Measurements from ENCODE around the gene SQSTM1. TPM values are rescaled to one million over a fixed set of nuclear protein-coding genes. Genes with fewer than 3 reads are reported as not detected.

Gene SQSTM1
- total and polyA plus RNA-seq, 12 donors = 131 to 466 (median 387) TPM

DNA sequence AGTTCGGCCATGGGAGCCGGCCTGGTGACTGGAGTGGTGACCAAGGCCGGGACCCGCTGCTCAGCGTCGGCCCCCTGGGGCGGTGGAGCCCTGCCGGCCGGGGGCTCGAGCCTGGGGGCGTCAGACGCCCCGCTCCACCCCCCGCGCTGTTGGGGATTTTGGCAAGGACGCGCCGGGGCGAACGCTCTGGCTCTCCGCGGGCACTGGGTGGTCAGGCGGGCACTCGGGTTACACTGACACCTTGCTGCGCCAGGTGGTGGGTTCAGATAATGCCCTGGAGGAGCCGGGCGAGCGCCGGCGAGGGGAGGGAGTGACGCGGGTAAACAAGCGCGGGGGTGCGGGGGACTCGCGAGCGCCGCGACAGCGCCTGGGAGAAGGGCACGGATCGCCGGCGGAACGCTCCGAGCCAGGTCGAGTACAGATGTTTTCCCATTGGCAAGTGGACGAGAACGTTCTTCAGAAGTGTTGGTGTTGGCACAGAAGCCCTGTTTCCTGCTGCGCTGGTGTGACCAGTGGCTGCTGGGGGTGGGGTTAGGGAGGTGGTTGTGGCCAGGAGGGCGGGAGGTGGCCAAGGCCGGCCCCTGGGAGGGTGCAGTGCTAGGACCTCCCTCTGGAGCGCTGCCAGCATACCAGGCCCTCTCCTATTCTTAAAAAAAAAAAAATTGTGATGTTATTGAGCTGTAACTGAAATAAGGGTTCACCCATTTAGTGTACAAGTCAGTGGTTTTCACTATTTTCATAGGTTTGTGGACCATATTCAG, 773 bp downstream of the SQSTM1 start:
- H3K27me3 ChIP-seq = no peaks in the 10 kb centered on the region
- H3K9me3 ChIP-seq = no peaks in the 10 kb centered on the region
- H3K4me1 ChIP-seq = peaks cover 23 to 86% (median 74%) of the 10 kb centered on the region in 9 donors
- intact Hi-C loops (cut with DNase I) = loop anchor here in 2 of 10 donors (5.0 to 10.0 kb wide), 2 partner anchors 36 to 83 kb away; partner anchors contain the start of genes MRNIP (in 2 of the 2) and TBC1D9B (in 1 of the 2)
- peak overlapping the region; percentile 84 to 100 (median 97) for H3K4me3 ChIP-seq
- TF ChIP-seq, protein P1, sequence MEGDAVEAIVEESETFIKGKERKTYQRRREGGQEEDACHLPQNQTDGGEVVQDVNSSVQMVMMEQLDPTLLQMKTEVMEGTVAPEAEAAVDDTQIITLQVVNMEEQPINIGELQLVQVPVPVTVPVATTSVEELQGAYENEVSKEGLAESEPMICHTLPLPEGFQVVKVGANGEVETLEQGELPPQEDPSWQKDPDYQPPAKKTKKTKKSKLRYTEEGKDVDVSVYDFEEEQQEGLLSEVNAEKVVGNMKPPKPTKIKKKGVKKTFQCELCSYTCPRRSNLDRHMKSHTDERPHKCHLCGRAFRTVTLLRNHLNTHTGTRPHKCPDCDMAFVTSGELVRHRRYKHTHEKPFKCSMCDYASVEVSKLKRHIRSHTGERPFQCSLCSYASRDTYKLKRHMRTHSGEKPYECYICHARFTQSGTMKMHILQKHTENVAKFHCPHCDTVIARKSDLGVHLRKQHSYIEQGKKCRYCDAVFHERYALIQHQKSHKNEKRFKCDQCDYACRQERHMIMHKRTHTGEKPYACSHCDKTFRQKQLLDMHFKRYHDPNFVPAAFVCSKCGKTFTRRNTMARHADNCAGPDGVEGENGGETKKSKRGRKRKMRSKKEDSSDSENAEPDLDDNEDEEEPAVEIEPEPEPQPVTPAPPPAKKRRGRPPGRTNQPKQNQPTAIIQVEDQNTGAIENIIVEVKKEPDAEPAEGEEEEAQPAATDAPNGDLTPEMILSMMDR (IDR thresholded peaks at IDR 0.05) = no peak
- peak; percentile 96 to 98 for DNase-seq
- 0 to 1% methylated on average over 54 of the region's 54 CpGs for WGBS, 2 donors
- peak; percentile 74 to 85 (median 82) for ATAC-seq
- H3K27ac ChIP-seq = peak overlapping the region; percentile 97 to 100 (median 100)
- peaks cover 4 to 46% (median 35%) of the 10 kb centered on the region in 9 donors for H3K36me3 ChIP-seq

DNA sequence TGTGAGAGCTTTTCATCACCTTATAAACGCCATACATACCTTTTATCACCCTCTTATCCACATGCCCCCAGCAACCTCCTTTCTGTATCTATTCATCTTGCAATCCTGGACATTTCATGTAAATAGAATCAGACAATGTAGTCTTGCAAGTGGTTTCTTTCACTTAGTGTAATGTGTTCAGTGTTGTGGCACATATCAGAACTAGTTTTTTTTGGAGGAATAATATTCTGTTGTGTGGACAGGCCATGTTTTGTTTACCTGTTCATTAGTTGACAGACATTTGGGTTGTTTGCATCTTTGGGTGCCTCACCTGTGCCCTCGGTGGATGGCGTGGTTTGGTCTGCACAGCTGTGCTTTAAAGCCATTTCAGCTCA, 1.3 kb downstream of the SQSTM1 start:
- no peak for ATAC-seq
- intact Hi-C loops (cut with DNase I) = loop anchor here in 2 of 10 donors (5.0 to 10.0 kb wide), 2 partner anchors 35 to 83 kb away; partner anchors contain the start of genes MRNIP (in 2 of the 2) and TBC1D9B (in 1 of the 2)
- peaks cover 4 to 52% (median 39%) of the 10 kb centered on the region in 9 donors for H3K36me3 ChIP-seq

DNA sequence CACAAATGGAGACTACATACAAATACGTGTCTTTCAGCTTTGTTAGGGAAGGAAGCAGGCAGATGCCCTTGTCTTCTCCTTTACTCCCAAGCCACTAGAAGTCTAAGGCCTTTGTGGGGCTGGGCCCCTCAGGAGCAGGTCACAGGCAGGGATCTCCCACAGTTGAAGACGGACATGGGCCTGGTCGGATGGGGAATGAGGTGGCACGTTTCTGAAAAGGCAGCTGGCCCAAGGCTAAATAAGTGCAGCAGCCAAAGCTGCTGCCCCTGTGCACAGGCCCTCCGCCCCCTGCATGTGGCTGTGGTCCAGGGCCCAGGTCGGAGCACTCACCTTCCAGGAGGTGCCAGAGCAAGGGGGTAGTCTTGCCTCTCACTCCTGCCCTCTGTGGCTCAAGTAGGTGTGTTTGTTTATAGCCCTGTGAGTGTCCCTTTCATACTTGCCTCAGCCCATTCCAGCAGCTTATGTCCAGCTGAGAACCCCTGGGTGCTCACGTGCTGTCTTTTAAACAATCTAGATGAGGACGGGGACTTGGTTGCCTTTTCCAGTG, 1.8 kb downstream of the SQSTM1 start:
- Histone ChIP-seq H3K27me3 (no peaks in the 10 kb centered on the region), H3K9me3 (no peaks in the 10 kb centered on the region), H3K36me3 (peaks cover 4 to 57% (median 44%) of the 10 kb centered on the region in 9 donors), H3K27ac (peak overlapping the region in 9 of 10 donors; percentile 97 to 100 (median 100)), H3K4me3 (peak overlapping the region; percentile 84 to 100 (median 97)), H3K4me1 (peaks cover 20 to 86% (median 70%) of the 10 kb centered on the region in 9 donors)
- DNase-seq (no peak), ATAC-seq (no peak)
- WGBS, 2 donors = 39 to 46% methylated on average over 8 of the region's 8 CpGs
- intact Hi-C loops (cut with DNase I) = loop anchor here in 2 of 10 donors (5.0 to 10.0 kb wide), 2 partner anchors 35 to 82 kb away; partner anchors contain the start of genes MRNIP (in 2 of the 2) and TBC1D9B (in 1 of the 2)
- TF ChIP-seq, protein P1 (IDR thresholded peaks at IDR 0.05) = no peak

More for the DNA sequence above, 1.3 kb downstream of the SQSTM1 start:
- H3K4me1 ChIP-seq = peaks cover 23 to 86% (median 74%) of the 10 kb centered on the region in 9 donors
- peak overlapping the region; percentile 97 to 100 (median 100) for H3K27ac ChIP-seq
- no peak for DNase-seq
- 47 to 57% methylated on average over 3 of the region's 3 CpGs for WGBS, 2 donors
- no peaks in the 10 kb centered on the region for H3K9me3 ChIP-seq
- no peaks in the 10 kb centered on the region for H3K27me3 ChIP-seq
- peak overlapping the region; percentile 84 to 100 (median 97) for H3K4me3 ChIP-seq
- TF ChIP-seq, protein P1 (IDR thresholded peaks at IDR 0.05) = no peak
